ENCODE results near the gene CFAP57. TPM values are rescaled to one million over a fixed set of nuclear protein-coding genes. Genes with fewer than 3 reads are reported as not detected.

CFAP57 gene
- total RNA-seq, 4 donors from 2014 or later, result 0.10 to 0.81 (median 0.11) TPM; not detected in 1

GRCh38 chr1:43233631-43234030 is 61.5 kb downstream of the CFAP57 start:
- TF ChIP-seq CTCF (IDR thresholded peaks at IDR 0.05) (no peak), POLR2A (IDR thresholded peaks at IDR 0.05) (no peak), POLR2AphosphoS5 (IDR thresholded peaks at IDR 0.05) (no peak), EP300 (IDR thresholded peaks at IDR 0.05) (no peak)
- WGBS, result 83% methylated on average over 5 of the region's 5 CpGs
- H3K4me3 ChIP-seq, result no peak overlapping the region
- no peak for DNase-seq (ENCODE audit: low spot score in 2 of 2)
- peaks cover 24% of the 10 kb centered on the region for H3K4me1 ChIP-seq
- no peaks in the 10 kb centered on the region for H3K36me3 ChIP-seq
- H3K9me3 ChIP-seq, result no peaks in the 10 kb centered on the region
- no peaks in the 10 kb centered on the region for H3K27me3 ChIP-seq
- H3K27ac ChIP-seq, result no peak overlapping the region

- TF ChIP-seq POLR2AphosphoS5 (IDR thresholded peaks at IDR 0.05) (no peak), EP300 (IDR thresholded peaks at IDR 0.05) (no peak), CTCF (IDR thresholded peaks at IDR 0.05) (no peak), POLR2A (IDR thresholded peaks at IDR 0.05) (no peak)
- DNase-seq (ENCODE audit: low spot score in 2 of 2), result no peak
- no peak overlapping the region for H3K27ac ChIP-seq
- H3K4me3 ChIP-seq, result no peak overlapping the region
- no peaks in the 10 kb centered on the region for H3K9me3 ChIP-seq
- H3K36me3 ChIP-seq, result no peaks in the 10 kb centered on the region
- H3K4me1 ChIP-seq, result peaks cover 27% of the 10 kb centered on the region
- H3K27me3 ChIP-seq, result no peaks in the 10 kb centered on the region
- 96% methylated on average over 15 of the region's 17 CpGs for WGBS
These were observed 62.1 kb downstream of the CFAP57 start for GRCh38 chr1:43234267-43234666.

- Histone ChIP-seq H3K27ac (no peak overlapping the region), H3K4me1 (peaks cover 27% of the 10 kb centered on the region), H3K9me3 (no peaks in the 10 kb centered on the region), H3K36me3 (no peaks in the 10 kb centered on the region), H3K27me3 (no peaks in the 10 kb centered on the region), H3K4me3 (no peak overlapping the region)
- DNase-seq (ENCODE audit: low spot score in 2 of 2), result no peak
- TF ChIP-seq POLR2AphosphoS5 (IDR thresholded peaks at IDR 0.05), result no peak
- TF ChIP-seq POLR2A (IDR thresholded peaks at IDR 0.05), result no peak
- no peak for TF ChIP-seq EP300 (IDR thresholded peaks at IDR 0.05)
- no peak for TF ChIP-seq CTCF (IDR thresholded peaks at IDR 0.05)
- WGBS, result 69% methylated on average over 8 of the region's 8 CpGs
These were observed 62.9 kb downstream of the CFAP57 start for GRCh38 chr1:43235040-43235439.

- no peak for DNase-seq (ENCODE audit: low spot score in 2 of 2)
- WGBS, result 72% methylated on average over 5 of the region's 9 CpGs
- H3K27ac ChIP-seq, result peak overlapping the region; percentile 23
These were observed 63.5 kb downstream of the CFAP57 start for GRCh38 chr1:43235451-43236121.

More at GRCh38 chr1:43235451-43236121, 63.5 kb downstream of the CFAP57 start:
- Histone ChIP-seq H3K4me3 (no peak overlapping the region), H3K27me3 (no peaks in the 10 kb centered on the region), H3K36me3 (no peaks in the 10 kb centered on the region), H3K9me3 (no peaks in the 10 kb centered on the region), H3K4me1 (peaks cover 27% of the 10 kb centered on the region)
- TF ChIP-seq POLR2AphosphoS5 (IDR thresholded peaks at IDR 0.05), result no peak
- no peak for TF ChIP-seq CTCF (IDR thresholded peaks at IDR 0.05)
- TF ChIP-seq EP300 (IDR thresholded peaks at IDR 0.05), result no peak
- no peak for TF ChIP-seq POLR2A (IDR thresholded peaks at IDR 0.05)

Measured in suprapubic skin (tissue), 4 donors.